ENCODE results near the gene CACNG4.

- TF ChIP-seq POLR2A (IDR thresholded peaks at IDR 0.05; ENCODE audit: low read length) (no peak), GATA1 (IDR thresholded peaks at IDR 0.05; ENCODE audit: low read depth, low read length) (no peak)
These were observed 87.3 kb downstream of the CACNG4 start for GRCh38 chr17:67051837-67052236.

All from erythroblast (primary cell).